ENCODE data around the gene PPP1R14C. TPM values are rescaled to one million over a fixed set of nuclear protein-coding genes. Genes with fewer than 3 reads are reported as not detected.

PPP1R14C gene
- total and polyA plus RNA-seq, 4 donors = 6.5 to 68.4 (median 24.0) TPM

- Histone ChIP-seq H3K27me3 (ENCODE audit: control insufficient read depth in 3 of 3, insufficient read depth in 3 of 3, low read length in 2 of 3) (no peaks in the 10 kb centered on the region), H3K4me3 (no peak overlapping the region), H3K27ac (ENCODE audit: low read depth in 1 of 2, low read length in 1 of 2) (no peak overlapping the region), H3K36me3 (ENCODE audit: control insufficient read depth in 4 of 4, insufficient read depth in 4 of 4, low read length in 4 of 4) (no peaks in the 10 kb centered on the region), H3K9me3 (ENCODE audit: control insufficient read depth in 4 of 4, insufficient read depth in 3 of 4, low read length in 3 of 4) (no peaks in the 10 kb centered on the region), H3K9ac (ENCODE audit: insufficient read depth in 1 of 2, low read length in 2 of 2) (no peak overlapping the region), H3K4me1 (ENCODE audit: control insufficient read depth in 5 of 5, insufficient read depth in 5 of 5, low read length in 5 of 5) (peaks cover 0 to 14% (median 0%) of the 10 kb centered on the region in 5 donors)
- DNase-seq (no peak), ATAC-seq (ENCODE audit: insufficient read depth, low FRiP score) (no peak)
- no peak for TF ChIP-seq CTCF (IDR thresholded peaks at IDR 0.05; ENCODE audit: control extremely low read depth, extremely low read depth)
- 56 to 60% methylated on average over 19 of the region's 19 CpGs for WGBS, 2 donors
These were observed 121.0 kb downstream of the PPP1R14C start for GRCh38 chr6:150263765-150264404.

GRCh38 chr6:150266309-150266708, 123.5 kb downstream of the PPP1R14C start:
- ATAC-seq (ENCODE audit: insufficient read depth, low FRiP score) = no peak
- WGBS, 2 donors = 96 to 97% methylated on average over 1 of the region's 1 CpG

GRCh38 chr6:150266963-150267685, 124.3 kb downstream of the PPP1R14C start:
- 92 to 93% methylated on average over 7 of the region's 7 CpGs for WGBS, 2 donors
- Histone ChIP-seq H3K27me3 (ENCODE audit: control insufficient read depth in 3 of 3, insufficient read depth in 3 of 3, low read length in 2 of 3) (no peaks in the 10 kb centered on the region), H3K4me3 (no peak overlapping the region), H3K9ac (ENCODE audit: insufficient read depth in 1 of 2, low read length in 2 of 2) (no peak overlapping the region), H3K36me3 (ENCODE audit: control insufficient read depth in 4 of 4, insufficient read depth in 4 of 4, low read length in 4 of 4) (no peaks in the 10 kb centered on the region), H3K4me1 (ENCODE audit: control insufficient read depth in 5 of 5, insufficient read depth in 5 of 5, low read length in 5 of 5) (peaks cover 0 to 9% (median 0%) of the 10 kb centered on the region in 5 donors), H3K9me3 (ENCODE audit: control insufficient read depth in 4 of 4, insufficient read depth in 3 of 4, low read length in 3 of 4) (peaks cover 0 to 2% (median 0%) of the 10 kb centered on the region in 4 donors), H3K27ac (ENCODE audit: low read depth in 1 of 2, low read length in 1 of 2) (no peak overlapping the region)
- ATAC-seq (ENCODE audit: insufficient read depth, low FRiP score) = no peak
- DNase-seq = no peak
- TF ChIP-seq CTCF (IDR thresholded peaks at IDR 0.05; ENCODE audit: control extremely low read depth, extremely low read depth) = no peak

More at GRCh38 chr6:150266309-150266708, 123.5 kb downstream of the PPP1R14C start:
- Histone ChIP-seq H3K36me3 (ENCODE audit: control insufficient read depth in 4 of 4, insufficient read depth in 4 of 4, low read length in 4 of 4) (no peaks in the 10 kb centered on the region), H3K27me3 (ENCODE audit: control insufficient read depth in 3 of 3, insufficient read depth in 3 of 3, low read length in 2 of 3) (no peaks in the 10 kb centered on the region), H3K27ac (ENCODE audit: low read depth in 1 of 2, low read length in 1 of 2) (no peak overlapping the region), H3K9me3 (ENCODE audit: control insufficient read depth in 4 of 4, insufficient read depth in 3 of 4, low read length in 3 of 4) (peaks cover 0 to 2% (median 0%) of the 10 kb centered on the region in 4 donors), H3K9ac (ENCODE audit: insufficient read depth in 1 of 2, low read length in 2 of 2) (no peak overlapping the region), H3K4me1 (ENCODE audit: control insufficient read depth in 5 of 5, insufficient read depth in 5 of 5, low read length in 5 of 5) (peaks cover 0 to 14% (median 0%) of the 10 kb centered on the region in 5 donors), H3K4me3 (no peak overlapping the region)
- no peak for DNase-seq
- no peak for TF ChIP-seq CTCF (IDR thresholded peaks at IDR 0.05; ENCODE audit: control extremely low read depth, extremely low read depth)

All from lung (tissue), 12 donors.